ENCODE measurements around the gene NAPG. TPM values are rescaled to one million over a fixed set of nuclear protein-coding genes. Genes with fewer than 3 reads are reported as not detected.
"Not testable (repeated sequence)": the region's sequence is repeated elsewhere in the genome, so short reads cannot be mapped to it uniquely, and the experiment has no call there.

NAPG gene
- total RNA-seq, 8 experiments from 2014 or later, result 31.9 to 67.9 (median 52.1) TPM

GRCh38 chr18:10574412-10574811, 48.6 kb downstream of the NAPG start:
- not testable (repeated sequence) for H3K4me3 ChIP-seq; H3K4me1 ChIP-seq (replicated peaks in 1 of 2); ATAC-seq (replicated peaks in 6 of 8); H3K27ac ChIP-seq
- in situ Hi-C loops (cut with MboI; ENCODE audit: low pct_unique_long_range_greater_than_20kb in 2 of 9, low sequenced_read_pairs in 9 of 9, unreplicated experiment in 9 of 9), result loop anchor here in 6 of 9 experiments (25.0 kb wide), 5 partner anchors 88 to 988 kb away; partner anchors contain the start of gene PIEZO2 (in 1 of the 6)
- WGBS, 10 experiments, result 68% methylated on average over 2 of the region's 2 CpGs; no CpG with 5 or more reads in 9 of the 10 experiments

GRCh38 chr18:10577842-10578572, 52.2 kb downstream of the NAPG start:
- peak overlapping the region in 1 of 2 donors; percentile 57 for H3K27ac ChIP-seq
- in situ Hi-C loops (cut with MboI; ENCODE audit: low pct_unique_long_range_greater_than_20kb in 2 of 9, low sequenced_read_pairs in 9 of 9, unreplicated experiment in 9 of 9); ATAC-seq (replicated peaks in 6 of 8); H3K4me3 ChIP-seq; H3K4me1 ChIP-seq (replicated peaks in 1 of 2): not testable (repeated sequence)
- WGBS, 10 experiments, result 50 to 56% methylated on average over 2 to 12 of the region's 25 CpGs; no CpG with 5 or more reads in 8 of the 10 experiments

GRCh38 chr18:10578573-10578899, 52.7 kb downstream of the NAPG start:
- in situ Hi-C loops (cut with MboI; ENCODE audit: low pct_unique_long_range_greater_than_20kb in 2 of 9, low sequenced_read_pairs in 9 of 9, unreplicated experiment in 9 of 9); H3K4me1 ChIP-seq (replicated peaks in 1 of 2); H3K4me3 ChIP-seq; H3K27ac ChIP-seq; ATAC-seq (replicated peaks in 6 of 8): not testable (repeated sequence)
- WGBS, 10 experiments, result 44 to 100% methylated on average over 1 to 3 of the region's 11 CpGs; no CpG with 5 or more reads in 8 of the 10 experiments

- Histone ChIP-seq H3K27ac (no peak overlapping the region), H3K4me3 (no peak overlapping the region), H3K4me1 (replicated peaks in 1 of 2) (peaks cover 0 to 10% of the 10 kb centered on the region in 2 donors)
- in situ Hi-C loops (cut with MboI; ENCODE audit: low pct_unique_long_range_greater_than_20kb in 2 of 9, low sequenced_read_pairs in 9 of 9, unreplicated experiment in 9 of 9), result no loop called here
- 0 to 100% (median 82%) methylated on average over 1 to 7 of the region's 12 CpGs; no CpG with 5 or more reads in 1 of the 10 experiments for WGBS, 10 experiments
- no peak for ATAC-seq (replicated peaks in 6 of 8)
Observed at GRCh38 chr18:10579079-10579867, 53.4 kb downstream of the NAPG start.

- in situ Hi-C loops (cut with MboI; ENCODE audit: low pct_unique_long_range_greater_than_20kb in 2 of 9, low sequenced_read_pairs in 9 of 9, unreplicated experiment in 9 of 9), result no loop called here
- 94 to 100% (median 98%) methylated on average over 1 to 4 of the region's 4 CpGs; no CpG with 5 or more reads in 6 of the 10 experiments for WGBS, 10 experiments
- no peak overlapping the region for H3K27ac ChIP-seq
- H3K4me3 ChIP-seq, result no peak overlapping the region
- H3K4me1 ChIP-seq (replicated peaks in 1 of 2), result peaks cover 0 to 10% of the 10 kb centered on the region in 2 donors
- no peak for ATAC-seq (replicated peaks in 6 of 8)
Observed at GRCh38 chr18:10580215-10580614, 54.4 kb downstream of the NAPG start.

GRCh38 chr18:10585260-10585659, 59.4 kb downstream of the NAPG start:
- in situ Hi-C loops (cut with MboI; ENCODE audit: low pct_unique_long_range_greater_than_20kb in 2 of 9, low sequenced_read_pairs in 9 of 9, unreplicated experiment in 9 of 9), result no loop called here
- no peak overlapping the region for H3K4me3 ChIP-seq
- WGBS, 10 experiments, result 17 to 100% (median 79%) methylated on average over 1 of the region's 1 CpG; no CpG with 5 or more reads in 2 of the 10 experiments
- ATAC-seq (replicated peaks in 6 of 8), result peak in 3 of 8 experiments; percentile 41 to 91 (median 84)
- H3K27ac ChIP-seq, result no peak overlapping the region
- no peaks in the 10 kb centered on the region for H3K4me1 ChIP-seq (replicated peaks in 1 of 2)

DNA sequence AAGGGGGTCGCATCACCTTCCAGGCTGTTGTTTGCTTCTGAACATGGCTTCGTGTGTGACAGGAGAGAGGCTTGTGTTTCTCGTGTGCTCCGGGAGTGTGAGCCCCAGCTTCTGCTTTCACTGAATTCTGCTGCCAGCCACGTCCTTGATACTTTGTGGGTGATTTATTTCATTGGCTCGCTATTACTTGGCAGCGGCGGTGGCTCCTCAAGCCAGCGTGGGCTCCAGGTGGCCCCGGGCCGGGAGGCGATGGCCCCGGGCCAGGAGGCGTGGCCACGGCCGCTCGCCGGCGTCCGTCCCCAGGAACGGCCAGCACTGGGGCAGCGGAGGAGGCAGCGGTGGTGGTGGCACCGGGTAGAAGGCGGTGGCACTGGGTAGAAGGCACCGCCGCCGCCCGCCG, 63.1 kb downstream of the NAPG start:
- 65 to 100% (median 93%) methylated on average over 1 to 24 of the region's 30 CpGs; no CpG with 5 or more reads in 2 of the 10 experiments for WGBS, 10 experiments
- no peak for ATAC-seq (replicated peaks in 6 of 8)
- Histone ChIP-seq H3K27ac (no peak overlapping the region), H3K4me1 (replicated peaks in 1 of 2) (no peaks in the 10 kb centered on the region), H3K4me3 (no peak overlapping the region)
- in situ Hi-C loops (cut with MboI; ENCODE audit: low pct_unique_long_range_greater_than_20kb in 2 of 9, low sequenced_read_pairs in 9 of 9, unreplicated experiment in 9 of 9), result no loop called here

GRCh38 chr18:10590412-10590811, 64.6 kb downstream of the NAPG start:
- in situ Hi-C loops (cut with MboI; ENCODE audit: low pct_unique_long_range_greater_than_20kb in 2 of 9, low sequenced_read_pairs in 9 of 9, unreplicated experiment in 9 of 9), result no loop called here
- Histone ChIP-seq H3K4me3 (no peak overlapping the region), H3K27ac (no peak overlapping the region), H3K4me1 (replicated peaks in 1 of 2) (no peaks in the 10 kb centered on the region)
- no peak for ATAC-seq (replicated peaks in 6 of 8)
- 60 to 100% (median 94%) methylated on average over 1 to 6 of the region's 8 CpGs; no CpG with 5 or more reads in 1 of the 10 experiments for WGBS, 10 experiments

GRCh38 chr18:10591896-10592295, 66.1 kb downstream of the NAPG start:
- in situ Hi-C loops (cut with MboI; ENCODE audit: low pct_unique_long_range_greater_than_20kb in 2 of 9, low sequenced_read_pairs in 9 of 9, unreplicated experiment in 9 of 9), result no loop called here
- Histone ChIP-seq H3K4me3 (no peak overlapping the region), H3K27ac (no peak overlapping the region), H3K4me1 (replicated peaks in 1 of 2) (no peaks in the 10 kb centered on the region)
- 47 to 100% (median 97%) methylated on average over 1 to 2 of the region's 3 CpGs for WGBS, 10 experiments
- no peak for ATAC-seq (replicated peaks in 6 of 8)

DNA sequence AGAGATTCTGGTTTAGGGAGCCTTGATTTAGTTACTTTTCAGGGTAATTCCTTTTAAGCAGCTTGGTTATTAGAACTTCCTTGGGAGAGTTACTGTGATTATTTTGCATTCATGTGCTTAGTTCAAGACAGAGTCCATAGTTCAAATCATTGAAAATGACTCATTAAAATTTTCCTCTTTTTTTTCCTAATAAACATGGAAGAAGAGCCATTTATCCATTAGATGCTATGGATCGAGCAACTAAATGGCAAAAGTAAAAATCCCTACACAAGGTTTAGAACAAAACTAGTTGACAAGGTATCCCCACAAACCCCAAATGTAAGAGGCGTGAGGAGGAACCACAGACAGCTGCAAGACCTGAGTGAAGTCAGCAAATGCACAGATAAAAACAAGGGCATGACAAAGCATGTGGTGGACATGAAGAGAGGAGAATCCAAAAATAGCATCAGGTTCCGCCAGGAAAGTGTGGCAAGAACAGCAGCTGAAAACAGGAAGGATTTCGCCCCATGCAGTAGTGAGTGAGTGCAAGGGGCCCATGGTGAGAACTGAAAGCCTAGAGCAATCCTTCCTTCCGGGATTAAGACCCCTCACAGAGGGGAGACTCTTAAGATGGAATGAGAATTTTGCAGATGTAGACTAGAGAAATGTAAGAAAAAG, 67.7 kb downstream of the NAPG start:
- H3K4me1 ChIP-seq (replicated peaks in 1 of 2); ATAC-seq (replicated peaks in 6 of 8); in situ Hi-C loops (cut with MboI; ENCODE audit: low pct_unique_long_range_greater_than_20kb in 2 of 9, low sequenced_read_pairs in 9 of 9, unreplicated experiment in 9 of 9); H3K27ac ChIP-seq; H3K4me3 ChIP-seq: not testable (repeated sequence)
- 0 to 100% (median 84%) methylated on average over 1 to 2 of the region's 5 CpGs; no CpG with 5 or more reads in 5 of the 10 experiments for WGBS, 10 experiments

DNA sequence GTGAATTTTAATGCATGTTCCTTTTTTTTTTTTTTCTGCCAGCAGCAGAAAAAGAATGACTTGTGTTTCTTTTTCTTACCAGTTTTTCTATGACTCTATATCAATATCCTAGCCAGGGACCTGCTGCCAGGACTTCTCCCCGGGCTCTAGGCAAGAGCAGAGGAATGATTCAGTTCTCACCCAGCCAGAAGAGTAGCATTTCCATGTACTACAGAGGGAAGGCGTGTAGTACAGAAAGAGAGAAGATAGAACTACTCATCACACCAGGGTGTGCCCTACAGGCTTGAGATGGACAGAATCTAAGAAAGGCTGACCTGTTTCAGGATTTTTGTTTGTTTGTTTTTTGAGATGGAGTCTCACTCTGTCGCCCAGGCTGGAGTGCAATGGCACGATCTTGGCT, 70.1 kb downstream of the NAPG start:
- 33 to 100% (median 100%) methylated on average over 1 of the region's 4 CpGs; no CpG with 5 or more reads in 7 of the 10 experiments for WGBS, 10 experiments
- H3K27ac ChIP-seq; H3K4me3 ChIP-seq; H3K4me1 ChIP-seq (replicated peaks in 1 of 2); ATAC-seq (replicated peaks in 6 of 8); in situ Hi-C loops (cut with MboI; ENCODE audit: low pct_unique_long_range_greater_than_20kb in 2 of 9, low sequenced_read_pairs in 9 of 9, unreplicated experiment in 9 of 9): not testable (repeated sequence)

- in situ Hi-C loops (cut with MboI; ENCODE audit: low pct_unique_long_range_greater_than_20kb in 2 of 9, low sequenced_read_pairs in 9 of 9, unreplicated experiment in 9 of 9); H3K4me3 ChIP-seq; H3K4me1 ChIP-seq (replicated peaks in 1 of 2); ATAC-seq (replicated peaks in 6 of 8); H3K27ac ChIP-seq: not testable (repeated sequence)
- 58 to 100% (median 95%) methylated on average over 1 to 4 of the region's 4 CpGs for WGBS, 10 experiments
Observed at GRCh38 chr18:10597695-10598094, 71.9 kb downstream of the NAPG start.

- ATAC-seq (replicated peaks in 6 of 8); in situ Hi-C loops (cut with MboI; ENCODE audit: low pct_unique_long_range_greater_than_20kb in 2 of 9, low sequenced_read_pairs in 9 of 9, unreplicated experiment in 9 of 9); H3K4me3 ChIP-seq; H3K27ac ChIP-seq; H3K4me1 ChIP-seq (replicated peaks in 1 of 2): not testable (repeated sequence)
- WGBS, 10 experiments, result 86 to 100% (median 100%) methylated on average over 1 to 2 of the region's 7 CpGs; no CpG with 5 or more reads in 7 of the 10 experiments
Observed at GRCh38 chr18:10600701-10601100, 74.9 kb downstream of the NAPG start.

Measured in motor neuron (in vitro differentiated cells).